ENCODE measurements around the gene HELZ. TPM values are rescaled to one million over a fixed set of nuclear protein-coding genes. Genes with fewer than 3 reads are reported as not detected.

Gene HELZ
- total RNA-seq, 1 donor from 2014 or later: 44.9 TPM

GRCh38 chr17:67276075-67276474 lies 31.1 kb upstream of the HELZ start:
- peak; percentile 11 for DNase-seq (ENCODE audit: low spot score)
- H3K36me3 Mint-ChIP-seq: no peaks in the 10 kb centered on the region
- Histone ChIP-seq H3F3A (ENCODE audit: low read depth) (no peaks in the 10 kb centered on the region), H3K4me1 (no peaks in the 10 kb centered on the region), H3K27ac (no peak overlapping the region), H3K36me3 (no peaks in the 10 kb centered on the region), H4K20me1 (ENCODE audit: low read depth) (no peaks in the 10 kb centered on the region), H3K4me2 (no peak overlapping the region), H3K79me2 (ENCODE audit: low read depth) (no peaks in the 10 kb centered on the region), H3K9ac (no peak overlapping the region), H3K27me3 (no peaks in the 10 kb centered on the region), H3K4me3 (no peak overlapping the region), H3K9me3 (ENCODE audit: low read depth) (no peaks in the 10 kb centered on the region), H2AFZ (replicated peaks) (no peak overlapping the region)
- H3K27ac Mint-ChIP-seq: no peak overlapping the region
- H3K27me3 Mint-ChIP-seq (ENCODE audit: insufficient read depth, low read depth): peaks cover 2% of the 10 kb centered on the region
- H3K4me1 Mint-ChIP-seq: no peaks in the 10 kb centered on the region
- TF ChIP-seq CTCF (IDR thresholded peaks at IDR 0.05) (peak; percentile 9), EZH2 (IDR thresholded peaks at IDR 0.05) (no peak), EZH2phosphoT487 (IDR thresholded peaks at IDR 0.05) (no peak)
- no peak overlapping the region for H3K4me3 Mint-ChIP-seq
- no peaks in the 10 kb centered on the region for H3K9me3 Mint-ChIP-seq

- no peaks in the 10 kb centered on the region for H3K36me3 Mint-ChIP-seq
- no peaks in the 10 kb centered on the region for H3K79me2 ChIP-seq (ENCODE audit: low read depth)
- no peak overlapping the region for H3K4me3 Mint-ChIP-seq
- H3F3A ChIP-seq (ENCODE audit: low read depth): no peaks in the 10 kb centered on the region
- no peak for DNase-seq (ENCODE audit: low spot score)
- no peaks in the 10 kb centered on the region for H3K9me3 Mint-ChIP-seq
- no peak overlapping the region for H3K9ac ChIP-seq
- H3K4me2 ChIP-seq: no peak overlapping the region
- no peak overlapping the region for H3K4me3 ChIP-seq
- H3K4me1 ChIP-seq: no peaks in the 10 kb centered on the region
- no peak overlapping the region for H3K27ac ChIP-seq
- no peaks in the 10 kb centered on the region for H3K4me1 Mint-ChIP-seq
- H3K27me3 ChIP-seq: no peaks in the 10 kb centered on the region
- no peak overlapping the region for H3K27ac Mint-ChIP-seq
- H3K36me3 ChIP-seq: no peaks in the 10 kb centered on the region
- H2AFZ ChIP-seq (replicated peaks): no peak overlapping the region
- H3K27me3 Mint-ChIP-seq (ENCODE audit: insufficient read depth, low read depth): peaks cover 4% of the 10 kb centered on the region
- no peaks in the 10 kb centered on the region for H3K9me3 ChIP-seq (ENCODE audit: low read depth)
- TF ChIP-seq EZH2phosphoT487 (IDR thresholded peaks at IDR 0.05) (no peak), CTCF (IDR thresholded peaks at IDR 0.05) (no peak), EZH2 (IDR thresholded peaks at IDR 0.05) (no peak)
- no peaks in the 10 kb centered on the region for H4K20me1 ChIP-seq (ENCODE audit: low read depth)
Observed at GRCh38 chr17:67274466-67274865, 29.5 kb upstream of the HELZ start.

GRCh38 chr17:67273900-67274299 lies 28.9 kb upstream of the HELZ start:
- H3K27ac ChIP-seq: no peak overlapping the region
- H3K36me3 ChIP-seq: no peaks in the 10 kb centered on the region
- no peak overlapping the region for H3K27ac Mint-ChIP-seq
- H3K4me1 Mint-ChIP-seq: no peaks in the 10 kb centered on the region
- H3K9me3 Mint-ChIP-seq: no peaks in the 10 kb centered on the region
- no peaks in the 10 kb centered on the region for H3K27me3 ChIP-seq
- TF ChIP-seq EZH2phosphoT487 (IDR thresholded peaks at IDR 0.05): no peak
- no peak for TF ChIP-seq CTCF (IDR thresholded peaks at IDR 0.05)
- no peak for TF ChIP-seq EZH2 (IDR thresholded peaks at IDR 0.05)
- H3K4me3 Mint-ChIP-seq: no peak overlapping the region
- no peak overlapping the region for H3K4me2 ChIP-seq
- H3K9me3 ChIP-seq (ENCODE audit: low read depth): no peaks in the 10 kb centered on the region
- H3K4me3 ChIP-seq: no peak overlapping the region
- no peaks in the 10 kb centered on the region for H3K36me3 Mint-ChIP-seq
- H3K79me2 ChIP-seq (ENCODE audit: low read depth): no peaks in the 10 kb centered on the region
- no peak overlapping the region for H3K9ac ChIP-seq
- peaks cover 4% of the 10 kb centered on the region for H3K27me3 Mint-ChIP-seq (ENCODE audit: insufficient read depth, low read depth)
- H3F3A ChIP-seq (ENCODE audit: low read depth): no peaks in the 10 kb centered on the region
- no peak overlapping the region for H2AFZ ChIP-seq (replicated peaks)
- H3K4me1 ChIP-seq: no peaks in the 10 kb centered on the region
- DNase-seq (ENCODE audit: low spot score): no peak
- no peaks in the 10 kb centered on the region for H4K20me1 ChIP-seq (ENCODE audit: low read depth)
